HepG2 (cell line): ENCODE measurements around the gene XRN1. TPM values are rescaled to one million over a fixed set of nuclear protein-coding genes. Genes with fewer than 3 reads are reported as not detected.

Experiments
- ATAC-seq: fragments of 200-7000 bp; cut with Tn5 transposase; 3 replicates; pipeline ENCODE4 v1.9.1; 2020; ENCODE audit warnings: mild to moderate bottlenecking, moderate library complexity
- BruUV-seq: library from RNA; stranded (reverse); fragments of 400-500 nt; replicated peaks from 2 replicates; lab custom pipeline; 2021; lab: Mats Ljungman, UMichigan
- CTCF ChIA-PET: fragments of 300-600 bp; formaldehyde crosslinking; extraction: SDS; loops from one replicate; lab custom pipeline; 2021; ENCODE audit warnings: low total read pairs, inconsistent platforms, low intra/inter-chr PET ratio; lab: Yijun Ruan, JAX
- POLR2A ChIA-PET: fragments of 350-600 bp; sonication (Branson Sonifier 250); formaldehyde crosslinking; loops from one replicate; lab custom pipeline; 2020; ENCODE audit warnings: antibody characterized with exemption, inconsistent platforms; lab: Yijun Ruan, JAX
- DNase-seq: peaks from one replicate; pipeline ENCODE4 v3.0.0-alpha.2; 2015; ENCODE audit warnings: low spot score
- FAIRE-seq: peaks from 3 replicates; lab custom pipeline; 2011; peaks lifted over from hg19 to GRCh38; lab: Jason Lieb, UNC
- H2AFZ ChIP-seq: one replicate; pipeline ENCODE4 v1.6.1; 2011; ENCODE audit warnings: low read length, inconsistent platforms
- H3K27ac ChIP-seq: fragments of 300-600 bp; 3 replicates; pipeline ENCODE4 v1.8.0; 2011; ENCODE audit warnings: mixed run types, mild to moderate bottlenecking, mixed read lengths, low read length, inconsistent platforms; ENCODE audit not compliant: insufficient read depth; ENCODE audit errors: extremely low read length
- H3K27me3 ChIP-seq, 2 experiments: fragments of 200-600 bp in 1 of 2; 2 replicates in 1 of 2; 3 replicates in 1 of 2; pipeline versions ENCODE4 v1.6.0 to v1.8.0; 2011; ENCODE audit warnings: low read length in 2 of 2, mild to moderate bottlenecking in 2 of 2, moderate library complexity in 2 of 2, inconsistent platforms in 1 of 2; ENCODE audit not compliant: insufficient read depth in 2 of 2, control insufficient read depth in 1 of 2
- H3K36me3 ChIP-seq, 2 experiments: fragments of 200-600 bp in 1 of 2; replicated peaks in 1 of 2; 2 replicates in 1 of 2; 3 replicates in 1 of 2; pipeline versions ENCODE4 v1.5.1 to v1.8.0; 2011; ENCODE audit warnings: low read length in 2 of 2, inconsistent platforms in 1 of 2; ENCODE audit not compliant: insufficient read depth in 2 of 2, control insufficient read depth in 1 of 2
- H3K4me1 ChIP-seq: 2 replicates; pipeline ENCODE4 v1.5.1; 2012; ENCODE audit warnings: low read length, inconsistent platforms; ENCODE audit not compliant: insufficient read depth
- H3K4me2 ChIP-seq: 2 replicates; pipeline ENCODE4 v1.6.0; 2011; ENCODE audit warnings: low read depth, low read length, inconsistent platforms
- H3K4me3 ChIP-seq, 3 experiments: fragments of 200-600 bp in 1 of 3; sonication (generic), shearing (Covaris generic) in 1 of 3; replicated peaks in 1 of 3; 2 replicates each; pipeline ENCODE4 v1.5.1; 2011 to 2016; ENCODE audit warnings: low read length in 3 of 3, inconsistent platforms in 2 of 3, low read depth in 2 of 3, mild to moderate bottlenecking in 2 of 3, control low read depth in 1 of 3, mixed read lengths in 1 of 3; ENCODE audit not compliant: insufficient read depth in 1 of 3
- H3K79me2 ChIP-seq: one replicate; pipeline ENCODE4 v1.6.1; 2011; ENCODE audit warnings: low read length, inconsistent platforms; ENCODE audit not compliant: insufficient read depth
- H3K9ac ChIP-seq: 2 replicates; pipeline ENCODE4 v1.6.0; 2011; ENCODE audit warnings: mild to moderate bottlenecking, low read depth, low read length, inconsistent platforms; ENCODE audit not compliant: insufficient read depth
- H3K9me3 ChIP-seq: 2 replicates; pipeline ENCODE4 v1.5.1; 2012; ENCODE audit warnings: mild to moderate bottlenecking, low read length
- H4K20me1 ChIP-seq: 2 replicates; pipeline ENCODE4 v1.6.0; 2011; ENCODE audit warnings: inconsistent platforms, mild to moderate bottlenecking, low read length, moderate library complexity; ENCODE audit not compliant: insufficient read depth
- ARID2 ChIP-seq: sonication (generic); formaldehyde crosslinking; IDR thresholded peaks from 2 replicates; pipeline ENCODE4 v1.8.1; 2022; ENCODE audit warnings: mild to moderate bottlenecking, missing genetic modification reagents, borderline replicate concordance
- CEBPB ChIP-seq: IDR thresholded peaks from 2 replicates; pipeline ENCODE4 v1.6.1; 2011; ENCODE audit warnings: low read depth, low read length, improper control_type of control experiment, borderline replicate concordance
- CEBPG ChIP-seq: IDR thresholded peaks from 2 replicates; pipeline ENCODE4 v1.6.1; 2016
- TBX3 ChIP-seq: fragments of 450-650 bp; IDR thresholded peaks from 2 replicates; pipeline ENCODE4 v1.6.1; 2017; ENCODE audit warnings: antibody characterized with exemption, mild to moderate bottlenecking, inconsistent platforms, borderline replicate concordance
- ZNF383 ChIP-seq: sonication (generic); formaldehyde crosslinking; IDR thresholded peaks from 2 replicates; pipeline ENCODE4 v1.4.0; 2020; ENCODE audit warnings: missing genetic modification reagents, mild to moderate bottlenecking, borderline replicate concordance
- ZNF468 ChIP-seq: sonication (generic); formaldehyde crosslinking; IDR thresholded peaks from 2 replicates; pipeline ENCODE4 v1.8.0; 2022; ENCODE audit warnings: mild to moderate bottlenecking, moderate library complexity, missing genetic modification reagents
- ZNF557 ChIP-seq: sonication (generic); formaldehyde crosslinking; IDR thresholded peaks from 2 replicates; pipeline ENCODE4 v1.4.0; 2020; ENCODE audit warnings: missing genetic modification reagents
- WGBS: methylation state at CpG from one replicate; pipeline ENCODE4 v1.1.6; 2017; ENCODE audit warnings: low lambda C conversion rate; 5-methylcytosine and 5-hydroxymethylcytosine counted together
- in situ Hi-C: cut with HindIII; loops from 2 replicates; pipeline ENCODE4 v1.10.0; 2017; ENCODE audit warnings: low pct_unique_long_range_greater_than_20kb; ENCODE audit not compliant: extremely low pct_ligation_motif_present
- intact Hi-C: fragments of 100-400 bp; cut with micrococcal nuclease; formaldehyde crosslinking; loops from one replicate; pipeline ENCODE4 v1.10.0; 2022; ENCODE audit not compliant: unreplicated experiment
- polyA plus RNA-seq, 8 experiments: library from polyadenylated mRNA; depleted of rRNA in 3 of 8; stranded (reverse) in 7 of 8; unstranded in 1 of 8; fragments of >200 nt; fragmentation: Illumina TruSeq in 4 of 8; extraction: Trizol in 4 of 8; gene quantifications; 2 replicates each; pipeline versions ENCODE4 v1.2.1 to v1.2.3, GENCODE V29; 2011 to 2016; ENCODE audit warnings: low read depth in 4 of 8, missing spikeins in 1 of 8, mixed read lengths in 1 of 8; ENCODE audit not compliant: insufficient read depth in 1 of 8
- total RNA-seq, 5 experiments: library from RNA; depleted of rRNA; stranded (reverse); fragments of >200 nt; fragmentation: Illumina TruSeq; extraction: Trizol; gene quantifications; 2 replicates each; pipeline ENCODE4 v1.2.3, GENCODE V29; 2016; ENCODE audit warnings: low read depth in 1 of 5
- TF ChIP-seq, protein P1 (sequence below): sonication (generic); formaldehyde crosslinking; IDR thresholded peaks from 2 replicates; pipeline ENCODE4 v1.5.0; 2020; ENCODE audit warnings: missing genetic modification reagents

The XRN1 gene
- total and polyA plus RNA-seq, 2 of the 13 experiments (the other 11 are each of a cell fraction or from before 2014, with no cell fraction given): 13.2 to 13.3 TPM

DNA sequence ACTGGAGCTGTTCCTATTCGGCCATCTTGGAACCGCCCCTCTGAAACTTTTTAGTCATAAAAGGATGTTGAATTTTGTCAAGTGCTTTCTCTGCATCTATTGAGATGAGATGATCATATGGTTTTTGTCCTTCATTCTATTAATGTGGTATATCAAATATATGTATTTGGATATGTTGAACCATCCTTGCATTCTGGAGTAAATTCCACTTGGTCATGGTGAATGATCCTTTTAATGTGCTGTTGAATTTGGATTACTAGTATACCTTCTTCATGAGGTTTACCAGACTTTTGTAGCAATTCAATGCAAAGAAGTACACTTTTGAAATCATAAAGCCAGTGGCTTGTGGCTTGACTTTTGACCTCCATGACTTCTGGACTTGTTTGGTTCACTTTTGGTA is 33.4 kb upstream of the XRN1 start (continued):
- TF ChIP-seq, protein P1, sequence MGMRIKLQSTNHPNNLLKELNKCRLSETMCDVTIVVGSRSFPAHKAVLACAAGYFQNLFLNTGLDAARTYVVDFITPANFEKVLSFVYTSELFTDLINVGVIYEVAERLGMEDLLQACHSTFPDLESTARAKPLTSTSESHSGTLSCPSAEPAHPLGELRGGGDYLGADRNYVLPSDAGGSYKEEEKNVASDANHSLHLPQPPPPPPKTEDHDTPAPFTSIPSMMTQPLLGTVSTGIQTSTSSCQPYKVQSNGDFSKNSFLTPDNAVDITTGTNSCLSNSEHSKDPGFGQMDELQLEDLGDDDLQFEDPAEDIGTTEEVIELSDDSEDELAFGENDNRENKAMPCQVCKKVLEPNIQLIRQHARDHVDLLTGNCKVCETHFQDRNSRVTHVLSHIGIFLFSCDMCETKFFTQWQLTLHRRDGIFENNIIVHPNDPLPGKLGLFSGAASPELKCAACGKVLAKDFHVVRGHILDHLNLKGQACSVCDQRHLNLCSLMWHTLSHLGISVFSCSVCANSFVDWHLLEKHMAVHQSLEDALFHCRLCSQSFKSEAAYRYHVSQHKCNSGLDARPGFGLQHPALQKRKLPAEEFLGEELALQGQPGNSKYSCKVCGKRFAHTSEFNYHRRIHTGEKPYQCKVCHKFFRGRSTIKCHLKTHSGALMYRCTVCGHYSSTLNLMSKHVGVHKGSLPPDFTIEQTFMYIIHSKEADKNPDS: no peak
- no peak for TF ChIP-seq ZNF383 (CRISPR knock-in tag)
- TF ChIP-seq TBX3: no peak
- TF ChIP-seq ZNF468 (CRISPR knock-in tag): no peak
- TF ChIP-seq, all 625 proteins: peak for 0

DNA sequence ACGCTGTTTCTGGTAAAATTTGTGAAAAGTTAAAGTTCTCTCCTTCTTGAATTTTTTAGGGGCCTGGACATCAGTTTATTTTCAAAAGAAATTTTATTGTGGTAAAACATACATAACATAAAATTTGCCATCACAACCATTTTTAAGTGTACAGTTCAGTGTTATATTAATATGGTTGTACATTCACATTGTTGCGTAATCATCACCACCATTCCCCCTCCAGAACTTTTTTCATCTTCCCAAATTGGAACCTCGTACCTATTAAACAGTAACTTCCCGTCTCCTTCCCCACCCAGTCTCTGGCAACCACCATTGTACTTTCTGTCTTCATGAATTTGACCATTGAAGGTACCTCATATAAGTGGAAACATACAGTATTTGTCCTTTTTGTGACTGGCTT is 23.0 kb upstream of the XRN1 start:
- Histone ChIP-seq H2AFZ (no peak overlapping the region), H3K36me3 (no peaks in the 10 kb centered on the region), H3K9ac (no peak overlapping the region), H4K20me1 (no peaks in the 10 kb centered on the region), H3K27me3 (no peaks in the 10 kb centered on the region), H3K9me3 (no peaks in the 10 kb centered on the region), H3K79me2 (no peaks in the 10 kb centered on the region), H3K27ac (no peak overlapping the region), H3K4me3 (no peak overlapping the region), H3K4me2 (no peak overlapping the region), H3K4me1 (no peaks in the 10 kb centered on the region)
- intact Hi-C loops (no loop called here), in situ Hi-C loops (no loop called here)
- no peak for FAIRE-seq
- no peak for DNase-seq
- no TSS peak for BruUV-seq
- WGBS: 97% methylated on average over 4 of the region's 4 CpGs
- ATAC-seq: no peak
- POLR2A ChIA-PET: no interaction called here
- no peak for TF ChIP-seq ZNF557 (CRISPR knock-in tag)
- TF ChIP-seq CEBPB: peak; percentile 82
- TF ChIP-seq ARID2 (CRISPR knock-in tag): no peak
- TF ChIP-seq CEBPG (CRISPR knock-in tag): peak; percentile 27; the same call in 1 of the 2 replicates
- CTCF ChIA-PET: no interaction called here
